ENCODE data around the gene PKD2.
A peak's percentile ranks its signal among the peaks of the same experiment; 100 is the strongest.
"Not testable (repeated sequence)": the region's sequence is repeated elsewhere in the genome, so short reads cannot be mapped to it uniquely, and the experiment has no call there.

Gene PKD2

GRCh38 chr4:88018466-88018865, 11.0 kb downstream of the PKD2 start:
- H3K4me3 ChIP-seq (ENCODE audit: low read length) = no peak overlapping the region
- DNase-seq (ENCODE audit: low read depth, low spot score) = no peak

GRCh38 chr4:88021824-88022223, 14.4 kb downstream of the PKD2 start:
- no peak overlapping the region for H3K4me3 ChIP-seq (ENCODE audit: low read length)
- DNase-seq (ENCODE audit: low read depth, low spot score) = no peak

GRCh38 chr4:88022289-88022688, 14.9 kb downstream of the PKD2 start:
- DNase-seq (ENCODE audit: low read depth, low spot score) = no peak
- H3K4me3 ChIP-seq (ENCODE audit: low read length) = no peak overlapping the region

- DNase-seq (ENCODE audit: low read depth, low spot score); H3K4me3 ChIP-seq (ENCODE audit: low read length): not testable (repeated sequence)
Measured at GRCh38 chr4:88025868-88026661, 18.6 kb downstream of the PKD2 start.

- H3K4me3 ChIP-seq (ENCODE audit: low read length) = no peak overlapping the region
Measured at GRCh38 chr4:88027611-88028608, 20.5 kb downstream of the PKD2 start.

GRCh38 chr4:88028946-88029345, 21.5 kb downstream of the PKD2 start:
- no peak for DNase-seq (ENCODE audit: low read depth, low spot score)
- no peak overlapping the region for H3K4me3 ChIP-seq (ENCODE audit: low read length)

More at GRCh38 chr4:88027611-88028608, 20.5 kb downstream of the PKD2 start:
- no peak for DNase-seq (ENCODE audit: low read depth, low spot score)

- no peak for DNase-seq (ENCODE audit: low read depth, low spot score)
- H3K4me3 ChIP-seq (ENCODE audit: low read length) = no peak overlapping the region
Measured at GRCh38 chr4:88029556-88029955, 22.1 kb downstream of the PKD2 start.

- H3K4me3 ChIP-seq (ENCODE audit: low read length) = no peak overlapping the region
- DNase-seq (ENCODE audit: low read depth, low spot score) = no peak
Measured at GRCh38 chr4:88030565-88031310, 23.3 kb downstream of the PKD2 start.

- peak; percentile 57 for DNase-seq (ENCODE audit: low read depth, low spot score)
Measured at GRCh38 chr4:88033309-88033708, 25.9 kb downstream of the PKD2 start.

GRCh38 chr4:88035292-88035691, 27.9 kb downstream of the PKD2 start:
- no peak for DNase-seq (ENCODE audit: low read depth, low spot score)
- no peak overlapping the region for H3K4me3 ChIP-seq (ENCODE audit: low read length)

More at GRCh38 chr4:88033309-88033708, 25.9 kb downstream of the PKD2 start:
- no peak overlapping the region for H3K4me3 ChIP-seq (ENCODE audit: low read length)

- DNase-seq (ENCODE audit: low read depth, low spot score) = no peak
- H3K4me3 ChIP-seq (ENCODE audit: low read length) = no peak overlapping the region
Measured at GRCh38 chr4:88037447-88037846, 30.0 kb downstream of the PKD2 start.

GRCh38 chr4:88037936-88038335, 30.5 kb downstream of the PKD2 start:
- no peak for DNase-seq (ENCODE audit: low read depth, low spot score)
- H3K4me3 ChIP-seq (ENCODE audit: low read length) = no peak overlapping the region

- H3K4me3 ChIP-seq (ENCODE audit: low read length) = no peak overlapping the region
- DNase-seq (ENCODE audit: low read depth, low spot score) = no peak
Measured at GRCh38 chr4:88040707-88041106, 33.3 kb downstream of the PKD2 start.

GRCh38 chr4:88041626-88042025, 34.2 kb downstream of the PKD2 start:
- no peak for DNase-seq (ENCODE audit: low read depth, low spot score)

GRCh38 chr4:88043001-88043400, 35.6 kb downstream of the PKD2 start:
- no peak for DNase-seq (ENCODE audit: low read depth, low spot score)
- no peak overlapping the region for H3K4me3 ChIP-seq (ENCODE audit: low read length)

More at GRCh38 chr4:88041626-88042025, 34.2 kb downstream of the PKD2 start:
- no peak overlapping the region for H3K4me3 ChIP-seq (ENCODE audit: low read length)

GRCh38 chr4:88043586-88044340, 36.3 kb downstream of the PKD2 start:
- no peak overlapping the region for H3K4me3 ChIP-seq (ENCODE audit: low read length)
- no peak for DNase-seq (ENCODE audit: low read depth, low spot score)

- no peak for DNase-seq (ENCODE audit: low read depth, low spot score)
- no peak overlapping the region for H3K4me3 ChIP-seq (ENCODE audit: low read length)
Measured at GRCh38 chr4:88045021-88045420, 37.6 kb downstream of the PKD2 start.

GRCh38 chr4:88054229-88054628, 46.8 kb downstream of the PKD2 start:
- H3K4me3 ChIP-seq (ENCODE audit: low read length) = no peak overlapping the region
- no peak for DNase-seq (ENCODE audit: low read depth, low spot score)

- H3K4me3 ChIP-seq (ENCODE audit: low read length) = no peak overlapping the region
- peak; percentile 16 for DNase-seq (ENCODE audit: low read depth, low spot score)
Measured at GRCh38 chr4:88054901-88055300, 47.5 kb downstream of the PKD2 start.

All from Jurkat, Clone E6-1 (cell line).